Fibroblast of pulmonary artery (primary cell): ENCODE results near the gene FNDC7.

Source experiments
- DNase-seq: peaks from one replicate; pipeline ENCODE4 v3.0.0-alpha.2; 2010; ENCODE audit warnings: low read depth
- H3K4me3 ChIP-seq: replicated peaks from 2 replicates; pipeline ENCODE4 v1.5.1; 2011; ENCODE audit warnings: low read depth, mild to moderate bottlenecking, control low read depth, low read length, moderate library complexity
- TF ChIP-seq, protein P1 (sequence below): IDR thresholded peaks from 2 replicates; pipeline ENCODE4 v1.5.1; 2011; ENCODE audit warnings: mild to moderate bottlenecking, control low read depth, low read length, inconsistent platforms; ENCODE audit errors: missing control alignments

The FNDC7 gene

DNA sequence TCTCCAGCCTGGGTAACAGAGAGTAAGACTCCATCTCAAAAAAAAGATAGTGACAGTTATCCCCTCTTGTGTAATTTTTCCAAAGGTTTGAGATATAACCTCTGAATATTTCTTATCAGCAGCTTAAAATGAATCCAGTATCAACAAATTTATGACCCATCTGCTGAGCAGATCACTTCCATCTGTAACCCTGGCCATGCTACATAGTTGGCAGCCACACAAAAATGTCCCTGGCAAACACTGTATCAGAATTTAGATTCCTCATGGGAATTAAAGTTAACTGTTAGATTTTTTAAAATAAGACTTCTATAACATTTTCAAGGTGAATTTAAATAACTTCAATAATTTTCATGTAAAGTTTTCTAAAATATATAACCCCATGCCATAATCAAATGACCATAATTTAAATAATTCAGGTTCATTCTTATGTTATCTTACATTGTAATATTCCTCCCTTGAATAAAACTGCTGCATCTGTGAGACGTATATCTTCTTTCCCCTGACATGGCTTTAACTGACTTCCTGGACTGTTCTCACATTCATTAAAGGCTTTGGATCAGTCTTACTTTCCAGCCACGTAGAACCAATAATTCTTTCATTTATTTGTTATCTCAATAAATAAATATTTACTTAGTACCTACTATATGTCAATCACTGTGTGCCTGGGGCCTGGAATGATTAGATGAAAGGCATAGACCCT is 25.9 kb upstream of the FNDC7 start:
- TF ChIP-seq, protein P1, sequence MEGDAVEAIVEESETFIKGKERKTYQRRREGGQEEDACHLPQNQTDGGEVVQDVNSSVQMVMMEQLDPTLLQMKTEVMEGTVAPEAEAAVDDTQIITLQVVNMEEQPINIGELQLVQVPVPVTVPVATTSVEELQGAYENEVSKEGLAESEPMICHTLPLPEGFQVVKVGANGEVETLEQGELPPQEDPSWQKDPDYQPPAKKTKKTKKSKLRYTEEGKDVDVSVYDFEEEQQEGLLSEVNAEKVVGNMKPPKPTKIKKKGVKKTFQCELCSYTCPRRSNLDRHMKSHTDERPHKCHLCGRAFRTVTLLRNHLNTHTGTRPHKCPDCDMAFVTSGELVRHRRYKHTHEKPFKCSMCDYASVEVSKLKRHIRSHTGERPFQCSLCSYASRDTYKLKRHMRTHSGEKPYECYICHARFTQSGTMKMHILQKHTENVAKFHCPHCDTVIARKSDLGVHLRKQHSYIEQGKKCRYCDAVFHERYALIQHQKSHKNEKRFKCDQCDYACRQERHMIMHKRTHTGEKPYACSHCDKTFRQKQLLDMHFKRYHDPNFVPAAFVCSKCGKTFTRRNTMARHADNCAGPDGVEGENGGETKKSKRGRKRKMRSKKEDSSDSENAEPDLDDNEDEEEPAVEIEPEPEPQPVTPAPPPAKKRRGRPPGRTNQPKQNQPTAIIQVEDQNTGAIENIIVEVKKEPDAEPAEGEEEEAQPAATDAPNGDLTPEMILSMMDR, result no peak
- H3K4me3 ChIP-seq, result no peak overlapping the region
- DNase-seq, result peak; percentile 29

DNA sequence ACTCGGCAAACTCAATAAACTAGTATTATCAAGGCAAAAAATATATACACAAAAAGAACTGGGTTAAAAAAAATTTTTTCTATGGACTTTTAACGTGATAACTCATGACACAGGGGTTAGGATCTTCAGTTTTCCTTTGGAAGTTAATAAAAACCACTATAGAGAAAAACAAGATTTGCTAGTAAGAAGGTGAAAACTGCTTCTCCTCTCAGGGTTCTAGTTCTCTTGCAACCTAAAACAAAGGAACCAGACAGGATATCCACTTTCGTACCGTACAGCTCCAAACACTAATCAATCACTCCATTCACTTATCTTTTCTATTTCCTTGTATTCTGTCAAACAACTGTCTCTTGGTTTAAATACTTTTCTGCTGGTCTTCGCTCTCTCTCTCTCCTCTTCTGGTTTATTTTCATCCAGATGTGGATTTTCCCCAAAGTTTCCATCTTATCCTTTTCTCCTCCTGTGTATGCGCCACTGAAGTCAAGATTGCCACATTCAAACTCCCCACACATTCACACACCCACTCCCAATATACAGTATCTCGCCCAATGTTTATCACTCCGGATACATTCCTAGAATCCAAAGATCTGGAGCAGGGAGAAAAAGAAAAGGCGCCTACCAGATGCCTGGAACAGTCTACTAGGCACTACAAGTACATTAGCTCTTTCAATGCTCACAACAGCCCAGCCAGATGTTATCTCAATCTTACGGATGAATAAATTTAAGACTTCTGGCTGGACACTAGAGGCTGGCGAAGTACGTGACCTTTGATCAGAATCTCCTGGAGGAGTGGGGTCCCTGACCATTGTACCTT is 21.4 kb upstream of the FNDC7 start:
- TF ChIP-seq, protein P1, result no peak
- peak overlapping the region; percentile 97 for H3K4me3 ChIP-seq
- DNase-seq, result no peak

DNA sequence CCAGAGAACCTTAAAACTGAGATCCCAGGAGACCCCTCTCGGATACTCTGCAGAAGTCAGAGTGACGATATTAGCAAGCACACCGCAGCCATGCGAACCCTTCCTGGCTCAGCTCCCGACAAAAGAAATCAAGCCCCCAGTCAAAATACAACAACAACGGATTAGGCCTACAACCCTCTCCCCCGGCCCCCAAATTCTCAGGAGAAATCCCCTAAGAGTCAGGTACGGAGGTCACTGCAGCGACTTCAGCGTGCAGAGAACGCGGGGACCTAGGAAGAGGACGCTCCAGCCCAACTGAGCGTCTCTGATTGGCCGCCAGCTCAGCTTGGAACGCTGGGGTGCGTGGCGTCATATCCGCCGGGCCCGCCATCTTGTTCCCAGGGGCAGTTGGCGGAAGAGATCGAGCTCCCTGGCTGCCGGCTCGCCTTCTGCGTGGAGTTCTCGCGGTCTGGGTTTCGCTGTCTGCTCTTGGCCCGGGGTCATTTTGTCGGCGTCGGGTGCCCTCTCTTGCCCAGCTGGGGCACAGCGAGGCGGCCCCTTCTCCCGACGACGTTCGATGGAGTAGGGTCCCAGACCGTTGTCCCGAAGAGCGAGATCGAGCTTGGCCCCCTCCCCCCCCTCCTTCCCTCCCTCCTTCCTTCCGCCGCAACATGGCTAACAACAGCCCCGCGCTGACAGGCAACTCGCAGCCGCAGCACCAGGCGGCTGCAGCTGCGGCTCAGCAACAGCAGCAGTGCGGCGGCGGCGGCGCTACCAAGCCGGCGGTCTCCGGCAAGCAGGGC is 20.6 kb upstream of the FNDC7 start, which contains the start of gene PRPF38B:
TSS of gene PRPF38B (plus strand) at position 369 of the 782 bp plus-strand sequence. CDS start at position 651, 282 bp downstream.
- DNase-seq, result peak; percentile 91
- H3K4me3 ChIP-seq, result peak within 1 kb of the TSS; percentile 97
- TF ChIP-seq, protein P1, result no peak

DNA sequence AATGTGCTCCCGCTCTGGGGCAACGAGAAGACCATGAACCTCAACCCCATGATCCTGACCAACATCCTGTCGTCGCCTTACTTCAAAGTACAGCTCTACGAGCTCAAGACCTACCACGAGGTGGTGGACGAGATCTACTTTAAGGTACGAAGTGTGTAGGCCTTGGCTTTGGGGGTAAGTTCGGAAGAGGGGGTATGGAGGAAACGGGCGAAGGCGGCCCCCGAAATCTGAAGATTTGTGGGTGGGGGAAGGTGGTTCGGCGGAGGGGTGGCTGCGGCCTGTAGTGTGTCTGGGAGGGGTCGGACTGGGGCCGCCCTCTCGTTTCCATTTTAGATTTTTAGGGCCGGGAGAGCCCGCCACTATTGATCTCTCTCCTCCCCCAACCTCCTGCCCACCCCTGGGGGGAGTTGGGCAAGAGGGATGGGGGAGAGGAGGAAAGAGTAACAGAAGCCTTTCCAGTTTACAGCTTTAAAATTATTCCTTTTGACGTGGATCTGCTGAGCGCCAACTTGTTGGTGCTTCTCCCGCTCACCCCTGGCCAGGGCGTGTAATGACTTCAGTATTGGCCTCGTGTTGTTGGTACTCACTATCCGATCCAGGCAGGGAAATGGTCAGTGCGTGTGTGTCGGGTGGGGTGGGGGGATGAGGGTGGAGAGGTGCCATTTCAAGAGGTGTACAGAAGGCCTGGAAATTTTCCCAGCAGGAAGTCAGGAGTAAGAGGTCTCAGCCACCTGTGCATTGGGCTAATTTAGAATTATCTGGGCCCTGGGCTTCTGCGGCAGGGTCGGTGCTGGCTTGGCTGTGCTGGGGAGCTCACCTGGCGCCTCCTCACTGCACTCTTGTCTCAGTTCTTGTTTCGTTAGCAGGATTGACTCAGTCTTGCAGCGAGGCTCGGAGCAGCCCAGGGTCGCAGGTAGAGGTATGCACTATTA is 19.7 kb upstream of the FNDC7 start:
- TF ChIP-seq, protein P1, result peak; percentile 27
- DNase-seq, result peak; percentile 79
- peak overlapping the region; percentile 97 for H3K4me3 ChIP-seq

DNA sequence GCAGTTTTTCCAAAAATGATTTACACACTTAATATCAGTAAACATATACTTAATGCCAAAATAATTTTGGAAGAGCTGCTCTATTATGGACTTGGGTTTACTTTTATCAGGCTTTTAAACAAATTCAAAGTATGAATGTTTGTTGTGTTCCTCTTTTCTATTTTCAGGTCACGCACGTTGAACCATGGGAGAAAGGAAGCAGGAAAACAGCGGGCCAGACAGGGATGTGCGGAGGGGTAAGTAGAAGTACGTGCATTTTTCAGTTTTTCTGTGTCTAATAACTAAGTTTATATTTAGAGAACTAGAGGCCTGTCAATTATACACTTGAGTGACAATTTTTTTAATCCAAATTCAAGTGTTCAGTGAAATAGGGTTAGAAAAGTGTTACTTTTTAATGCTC is 17.2 kb upstream of the FNDC7 start:
- H3K4me3 ChIP-seq, result no peak overlapping the region
- DNase-seq, result no peak
- TF ChIP-seq, protein P1, result no peak
